ENCODE measurements around the gene SRD5A2.
"Not testable (repeated sequence)": the region's sequence is repeated elsewhere in the genome, so short reads cannot be mapped to it uniquely, and the experiment has no call there.

Gene SRD5A2

GRCh38 chr2:31531101-31531500, 49.6 kb downstream of the SRD5A2 start:
- DNase-seq: no peak

GRCh38 chr2:31529256-31529655, 51.5 kb downstream of the SRD5A2 start:
- DNase-seq: no peak

- no peak for DNase-seq
These were observed 51.9 kb downstream of the SRD5A2 start for GRCh38 chr2:31528823-31529222.

DNA sequence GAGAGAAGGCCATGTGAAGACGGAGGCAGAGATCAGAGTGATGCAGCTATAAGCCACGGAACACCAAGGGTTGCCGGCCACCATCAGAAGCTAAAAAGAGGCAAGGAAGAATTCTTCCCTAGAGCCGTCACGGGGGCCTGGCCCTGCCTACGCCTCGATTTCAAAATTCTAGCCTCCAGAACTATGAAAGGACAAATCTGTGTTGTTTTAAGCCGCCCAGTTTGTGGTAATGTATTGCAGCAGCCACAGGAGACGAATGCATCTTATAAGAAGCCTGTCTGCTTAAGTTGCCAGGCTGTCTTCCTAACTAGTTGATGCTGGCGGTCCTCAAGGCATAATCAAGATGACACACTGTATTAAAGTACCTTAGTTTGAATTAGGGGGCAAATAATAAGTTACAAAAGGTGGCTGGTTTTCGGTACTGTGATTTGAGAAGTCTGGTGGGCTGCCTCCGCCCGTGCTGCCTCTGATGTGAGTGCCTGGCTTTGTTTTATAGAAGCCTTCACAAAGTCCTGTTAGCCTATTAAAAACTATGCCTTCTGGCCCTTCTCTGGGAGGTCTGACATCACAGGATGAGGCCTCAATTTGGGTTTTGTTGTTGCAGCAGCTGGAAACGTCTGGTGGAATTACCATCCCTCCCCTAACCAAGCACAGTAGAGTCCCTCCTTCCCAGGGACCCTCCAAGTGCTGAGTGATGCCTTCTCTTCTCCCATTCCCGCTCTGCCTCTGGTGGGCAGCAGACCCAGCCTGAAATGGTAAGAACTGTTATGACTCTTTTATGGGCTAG, 53.6 kb downstream of the SRD5A2 start:
- no peak for DNase-seq

GRCh38 chr2:31525876-31526275, 54.9 kb downstream of the SRD5A2 start:
- no peak for DNase-seq

- DNase-seq: no peak
These were observed 56.1 kb downstream of the SRD5A2 start for GRCh38 chr2:31524592-31524991.

DNA sequence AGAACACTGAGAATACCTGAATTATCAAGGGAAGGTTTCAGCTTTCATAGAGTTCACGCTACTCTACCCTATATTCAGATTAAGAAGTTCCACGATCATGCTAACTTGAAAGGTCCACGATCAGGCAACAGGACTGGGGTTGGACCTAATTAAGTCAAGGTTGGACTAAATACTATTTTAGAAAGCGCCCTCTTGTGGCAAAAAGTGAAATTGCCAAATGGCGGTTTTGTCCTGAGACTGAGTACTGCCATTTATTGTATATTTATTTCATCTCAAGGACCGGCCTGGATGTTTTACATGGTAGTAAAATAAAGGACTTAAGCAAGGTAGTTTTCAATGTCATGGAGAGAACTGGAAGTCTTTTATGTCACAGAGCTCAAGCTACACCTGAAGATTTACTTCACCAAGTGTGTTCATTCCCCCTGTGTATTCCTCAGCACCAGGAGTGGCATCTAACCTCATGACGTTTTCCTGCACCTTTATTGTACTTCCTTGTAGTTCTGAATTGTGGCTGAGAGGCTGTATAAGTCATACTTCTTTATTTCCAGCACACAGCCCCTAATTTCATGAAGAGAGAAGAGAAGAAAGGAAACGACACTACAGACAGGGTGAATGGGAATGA, 56.8 kb downstream of the SRD5A2 start:
- DNase-seq: peak; percentile 38

- DNase-seq: no peak
These were observed 58.0 kb downstream of the SRD5A2 start for GRCh38 chr2:31522786-31523185.

DNA sequence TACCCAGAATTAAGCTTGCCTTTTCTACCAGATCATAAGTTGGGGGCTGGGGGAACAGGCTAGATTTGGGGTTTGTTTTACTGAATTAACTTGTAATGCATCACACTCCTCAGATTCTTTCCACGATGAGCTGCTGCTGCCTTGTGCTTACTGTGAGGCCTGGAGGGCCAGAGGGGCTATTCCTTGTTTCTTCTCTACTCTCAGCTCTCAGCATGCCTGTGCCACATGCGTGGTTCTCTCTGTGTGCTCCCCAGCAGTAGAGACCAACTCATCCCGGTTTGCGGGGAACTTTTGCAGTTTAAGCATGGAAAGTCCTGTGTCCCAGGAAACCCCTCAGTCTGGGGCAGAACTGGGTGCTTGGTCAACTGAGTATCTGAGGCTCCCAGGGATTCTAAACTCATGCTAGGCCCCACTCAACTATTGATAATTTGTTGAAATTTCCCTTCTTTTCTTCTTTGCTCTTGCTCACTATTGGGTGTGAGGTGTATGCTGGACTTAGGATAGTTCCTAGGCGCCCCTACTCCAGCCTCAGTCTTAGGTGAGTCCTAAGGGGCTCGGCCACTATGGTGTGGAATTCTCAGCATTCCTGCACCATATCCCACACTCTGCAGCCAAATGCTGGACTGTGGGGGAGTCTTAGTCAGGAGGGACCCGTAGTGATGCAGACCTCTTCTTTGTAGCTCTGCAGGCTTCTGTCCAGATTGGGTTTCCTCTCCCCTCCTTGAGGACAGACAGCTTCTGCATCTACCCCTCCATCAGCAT, 63.1 kb downstream of the SRD5A2 start:
- DNase-seq: no peak

DNA sequence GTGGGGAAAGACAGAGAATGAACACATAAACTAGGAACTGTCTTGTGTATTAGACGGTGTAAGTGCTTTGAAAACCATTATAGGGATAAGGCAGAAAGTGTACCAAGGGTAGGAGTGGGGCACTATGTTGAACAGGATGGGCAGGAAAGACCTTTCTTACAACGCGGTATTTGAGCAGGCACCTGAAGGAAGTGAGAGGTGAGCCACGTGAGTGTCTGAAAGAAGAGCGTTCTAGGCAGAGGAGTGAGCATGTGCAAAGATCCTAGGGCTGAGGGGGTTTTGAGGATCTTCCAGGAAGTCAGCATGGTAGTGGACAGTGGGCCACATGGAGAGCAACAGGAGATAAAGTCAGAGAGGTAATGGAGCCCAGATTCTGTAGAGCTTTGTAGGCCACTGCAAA, 65.2 kb downstream of the SRD5A2 start:
- no peak for DNase-seq

DNA sequence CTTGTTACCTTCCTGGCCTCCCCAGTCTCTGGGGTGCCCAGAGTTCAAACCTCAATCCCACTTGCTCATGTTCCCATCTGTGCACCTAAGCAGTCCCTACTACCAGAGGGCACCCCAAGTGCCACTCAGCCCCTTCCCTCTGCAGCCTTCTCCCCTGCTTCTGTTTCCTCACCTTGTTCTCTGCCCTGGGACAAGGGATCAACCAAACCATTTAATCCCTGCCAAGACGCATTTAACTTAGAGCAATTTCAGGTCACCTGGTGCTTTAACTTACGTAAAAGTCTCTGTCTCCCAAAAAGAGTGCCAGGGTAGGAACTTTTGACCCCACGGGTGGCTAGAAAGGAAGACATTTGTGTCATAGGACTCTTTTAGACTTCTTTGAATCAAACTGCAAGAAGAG, 67.2 kb downstream of the SRD5A2 start:
- DNase-seq: no peak

- no peak for DNase-seq
These were observed 69.4 kb downstream of the SRD5A2 start for GRCh38 chr2:31511376-31511775.

- no peak for DNase-seq
These were observed 75.6 kb downstream of the SRD5A2 start for GRCh38 chr2:31505111-31505510.

GRCh38 chr2:31504311-31504710, 76.4 kb downstream of the SRD5A2 start:
- no peak for DNase-seq

DNA sequence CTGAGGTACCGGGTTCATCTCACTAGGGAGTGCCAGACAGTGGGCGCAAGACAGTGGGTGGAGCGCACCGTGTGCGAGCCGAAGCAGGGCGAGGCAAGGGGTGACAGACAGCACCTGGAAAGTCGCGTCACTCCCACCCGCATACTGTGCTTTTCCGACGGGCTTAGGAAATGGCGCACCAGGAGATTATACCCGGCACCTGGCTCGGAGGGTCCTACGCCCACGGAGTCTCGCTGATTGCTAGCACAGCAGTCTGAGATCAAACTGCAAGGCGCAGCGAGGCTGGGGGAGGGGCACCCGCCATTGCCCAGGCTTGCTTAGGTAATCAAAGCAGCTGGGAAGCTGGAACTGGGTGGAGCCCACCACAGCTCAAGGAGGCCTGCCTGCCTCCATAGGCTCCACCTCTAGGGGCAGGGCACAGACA, 84.3 kb downstream of the SRD5A2 start:
- DNase-seq: not testable (repeated sequence)

DNA sequence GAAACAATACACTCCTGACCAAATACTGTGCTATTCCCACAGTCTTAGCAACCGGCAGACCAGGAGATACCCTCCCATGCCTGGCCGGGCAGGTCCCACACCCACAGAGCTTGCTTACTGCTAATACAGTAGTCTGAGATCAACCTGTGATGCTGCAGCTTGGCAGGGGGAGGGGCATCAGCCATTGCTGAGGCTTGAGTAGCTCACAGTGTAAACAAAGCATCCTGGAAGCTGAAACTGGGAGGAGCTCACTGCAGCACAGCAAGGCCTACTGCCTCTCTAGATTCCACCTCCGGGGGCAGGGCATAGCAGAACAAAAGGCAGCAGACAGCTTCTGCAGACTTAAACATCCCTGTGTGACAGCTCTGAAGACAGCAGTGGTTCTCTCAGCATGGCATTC, 91.4 kb downstream of the SRD5A2 start:
- DNase-seq: not testable (repeated sequence)

GRCh38 chr2:31483246-31483645, 97.5 kb downstream of the SRD5A2 start:
- DNase-seq: no peak

DNA sequence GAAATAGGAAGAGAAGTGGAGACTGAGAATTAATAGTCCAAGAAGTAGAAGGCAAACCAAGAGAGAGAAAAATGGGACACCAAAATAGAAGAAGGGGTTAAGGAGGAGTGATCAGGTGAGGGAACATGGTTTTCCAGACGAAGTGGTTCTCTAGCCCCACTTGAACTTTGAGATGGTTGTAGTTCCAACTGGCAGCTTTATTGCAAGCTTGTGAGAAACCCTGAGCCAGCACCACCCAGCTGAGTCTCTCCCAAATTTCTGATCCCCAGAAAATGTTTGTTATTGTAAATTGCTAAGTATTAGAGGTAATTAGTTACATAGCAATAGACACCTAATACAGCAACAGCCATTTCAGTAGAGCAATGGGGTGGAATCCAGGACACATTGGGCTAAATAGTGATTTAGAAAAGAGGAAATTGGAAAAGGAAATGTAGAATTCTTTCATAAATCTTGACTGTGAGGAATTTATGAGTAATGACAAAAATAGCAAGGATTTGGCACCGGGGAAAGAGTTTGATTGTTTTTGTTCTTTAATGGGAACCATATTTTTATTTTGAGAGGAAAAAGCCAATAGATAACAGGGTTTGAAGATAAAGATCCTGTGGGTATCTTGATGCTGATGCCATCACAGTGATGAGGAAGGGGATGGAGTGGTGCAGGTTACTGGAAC, 104.1 kb downstream of the SRD5A2 start:
- DNase-seq: no peak

- DNase-seq: no peak
These were observed 105.0 kb downstream of the SRD5A2 start for GRCh38 chr2:31475692-31476091.

- DNase-seq: no peak
These were observed 106.4 kb downstream of the SRD5A2 start for GRCh38 chr2:31474296-31474695.

Data from stimulated activated CD4-positive, alpha-beta T cell treated with anti-CD3 and anti-CD28 coated beads, Interleukin-4, amount 100 ng/mL, for 1 hour (primary cell).